HuH-7 (cell line): Measurements from ENCODE around the gene RCAN2.
"Not testable (repeated sequence)": the region's sequence is repeated elsewhere in the genome, so short reads cannot be mapped to it uniquely, and the experiment has no call there.

ENCODE experiments used
- DNase-seq: peaks from one replicate; pipeline ENCODE4 v3.0.0; 2011; ENCODE audit warnings: low spot score

RCAN2 gene

DNA sequence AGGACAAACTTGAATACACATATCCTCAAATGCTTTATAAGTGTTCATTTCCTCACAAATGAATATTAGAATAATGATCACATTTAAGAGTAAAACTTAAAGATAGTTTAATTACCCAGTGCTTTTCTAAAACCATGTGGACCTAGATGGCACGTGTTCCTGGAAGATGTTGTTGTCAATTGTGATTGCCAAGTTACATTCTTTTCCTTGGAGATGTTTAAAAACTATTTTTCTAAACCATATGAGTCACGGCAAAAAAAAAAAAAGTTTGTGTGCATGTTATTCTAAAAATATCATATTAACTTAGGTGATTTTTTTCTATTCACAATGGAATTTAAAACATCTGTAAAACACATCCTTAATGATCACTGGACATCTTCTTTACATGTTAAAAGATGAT, 51.1 kb downstream of the RCAN2 start:
- DNase-seq, result no peak

DNA sequence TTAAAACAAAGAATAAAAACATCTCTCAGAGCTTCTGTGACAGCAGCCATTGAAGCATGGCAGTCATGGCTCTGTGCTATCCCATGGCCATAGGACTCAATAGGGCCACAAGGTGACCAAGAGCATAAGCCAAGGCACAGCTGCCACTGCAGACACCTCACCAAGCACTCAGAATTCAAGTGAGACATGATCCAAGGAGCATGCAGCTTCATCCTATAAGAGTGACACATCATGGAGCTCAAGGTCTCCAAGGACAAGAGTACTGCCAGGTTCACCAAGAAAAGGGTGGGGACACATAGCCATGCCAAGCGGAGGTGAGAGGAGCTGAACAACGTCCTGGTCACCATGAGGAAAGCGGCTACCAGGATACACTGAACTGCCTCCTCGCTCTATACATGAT, 53.0 kb downstream of the RCAN2 start:
- no peak for DNase-seq

DNA sequence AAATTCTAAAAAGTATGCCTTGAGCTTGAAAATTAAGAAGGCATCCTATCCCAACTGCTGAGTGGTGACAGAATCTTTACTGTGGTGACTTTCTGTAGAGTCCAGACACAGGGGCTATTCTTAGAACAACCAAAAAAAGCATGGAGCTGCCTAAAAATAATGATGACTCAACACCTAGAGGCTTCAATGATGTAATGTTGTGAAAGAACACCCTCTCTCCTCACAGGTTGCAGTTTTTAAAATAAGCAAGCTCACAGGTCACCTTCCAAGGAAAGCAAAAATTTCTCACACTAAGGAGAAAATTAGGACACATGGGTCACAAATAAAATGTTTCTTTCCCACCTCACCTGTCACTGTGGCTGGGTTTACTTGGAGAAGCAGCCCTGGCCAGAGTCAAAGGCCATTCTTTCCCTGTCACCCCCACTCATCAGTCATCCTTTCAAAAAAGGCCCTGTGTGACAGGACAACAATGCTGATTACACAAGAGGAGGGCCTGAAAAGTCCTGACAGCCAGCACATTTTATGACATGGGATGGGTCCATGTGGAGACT, 53.5 kb downstream of the RCAN2 start:
- peak; percentile 28 for DNase-seq

DNA sequence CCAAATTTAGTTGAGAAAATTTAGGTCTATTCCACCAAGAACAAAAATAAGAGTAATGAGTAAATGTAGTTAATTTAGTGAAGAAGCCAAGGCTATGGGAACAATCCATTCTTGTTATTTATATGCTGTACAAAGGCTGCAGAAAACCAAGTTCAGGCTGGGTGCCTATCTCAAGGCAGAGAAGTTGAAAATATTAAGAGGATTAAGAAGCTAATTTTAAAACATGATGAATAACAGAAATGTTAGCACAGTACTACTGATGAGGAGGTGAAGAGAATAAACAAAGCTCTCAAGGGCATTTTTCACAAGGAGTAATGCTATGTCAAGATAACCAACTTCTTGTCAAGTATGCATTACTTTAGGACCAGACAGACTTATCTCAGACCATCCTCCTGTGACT, 68.6 kb downstream of the RCAN2 start:
- no peak for DNase-seq

DNA sequence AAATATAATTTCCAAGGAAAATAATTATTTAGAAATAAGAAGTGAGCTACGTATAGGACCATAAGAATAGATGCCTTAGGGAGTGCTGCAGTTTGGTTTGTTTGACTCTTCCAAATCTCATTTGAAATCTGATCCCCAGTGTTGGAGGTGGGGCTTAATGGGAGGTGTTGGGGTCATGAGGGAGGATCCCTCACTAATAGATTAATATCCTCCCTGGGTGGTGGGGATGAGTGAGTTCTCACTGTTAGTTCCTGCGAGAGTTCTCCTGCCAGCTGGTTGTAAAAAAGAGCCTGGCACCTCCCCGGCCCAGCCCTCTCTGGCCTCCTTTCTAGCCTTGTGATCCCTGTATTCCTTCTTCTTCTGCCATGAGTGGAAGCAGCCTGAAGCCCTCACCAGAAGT, 69.3 kb downstream of the RCAN2 start:
- no peak for DNase-seq

DNA sequence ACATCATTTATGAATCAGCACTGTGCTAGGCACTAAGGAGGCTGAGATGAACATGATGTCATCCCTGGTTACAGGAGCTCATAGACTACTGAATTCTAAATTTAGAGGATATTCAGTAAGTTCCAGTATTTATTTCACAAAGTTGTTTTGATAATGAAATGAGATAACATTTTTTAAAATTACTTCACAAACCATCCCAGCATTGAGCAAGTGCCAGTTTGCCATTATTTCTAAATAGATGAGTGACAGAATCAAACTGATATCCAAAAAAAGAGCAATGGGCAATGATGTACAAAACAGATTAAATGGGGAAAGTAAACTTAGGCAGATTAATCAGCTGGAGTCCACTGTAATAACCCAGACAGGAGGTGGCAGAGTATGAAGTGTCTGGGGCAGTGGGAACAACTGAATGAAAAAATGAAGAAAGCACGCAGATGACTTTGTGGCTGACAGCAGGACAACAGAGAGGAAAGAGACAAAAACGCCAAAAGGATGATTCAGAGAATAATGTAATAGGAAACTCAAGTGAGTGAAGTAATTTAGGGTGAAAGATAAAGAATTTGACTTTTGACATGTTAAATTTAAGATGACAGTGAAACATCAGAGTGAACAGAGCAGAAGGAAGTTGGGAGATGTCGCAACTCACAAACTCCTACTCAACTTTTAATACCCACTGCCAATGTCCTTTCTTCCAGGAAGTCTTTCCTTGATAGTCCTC, 70.2 kb downstream of the RCAN2 start:
- DNase-seq, result no peak

DNA sequence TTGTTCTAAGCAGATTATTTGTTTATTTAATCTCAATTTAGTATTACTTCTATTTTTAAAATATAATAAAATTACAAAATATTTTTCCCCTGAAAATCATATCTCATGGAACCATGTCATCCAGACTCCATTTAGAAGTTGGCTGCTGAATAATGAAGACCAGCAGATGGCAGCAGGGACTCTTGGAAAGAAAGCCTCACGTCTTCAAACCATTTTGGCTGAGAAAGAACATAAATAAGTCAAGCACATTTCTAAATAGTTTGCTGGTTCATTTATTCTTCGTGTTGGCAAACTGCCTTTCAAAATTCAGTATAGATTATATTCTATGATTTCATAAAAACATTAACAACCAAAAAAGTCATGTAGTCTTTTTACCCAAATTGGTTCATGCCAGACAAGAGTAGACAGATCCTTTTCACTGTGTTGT, 71.7 kb downstream of the RCAN2 start:
- DNase-seq, result peak; percentile 35

DNA sequence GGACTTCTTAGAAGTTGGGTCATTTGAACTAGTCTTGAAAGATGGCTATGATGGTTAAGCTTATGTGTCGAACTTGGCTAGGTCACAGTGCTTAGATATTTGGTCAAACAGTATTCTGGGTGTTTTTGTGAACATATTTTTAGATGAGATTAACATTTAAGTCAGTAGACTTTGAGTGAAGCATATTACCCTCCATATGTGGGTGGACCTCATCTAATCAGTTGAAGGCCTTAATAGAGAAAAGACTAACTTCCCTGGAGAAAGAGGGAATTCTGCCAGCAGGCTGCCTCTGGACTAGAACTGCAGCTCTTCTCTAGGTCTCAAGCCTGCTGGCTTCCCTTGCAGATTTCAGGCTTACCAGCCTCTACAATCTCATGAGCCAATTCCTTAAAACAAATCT, 76.9 kb downstream of the RCAN2 start:
- DNase-seq, result no peak

DNA sequence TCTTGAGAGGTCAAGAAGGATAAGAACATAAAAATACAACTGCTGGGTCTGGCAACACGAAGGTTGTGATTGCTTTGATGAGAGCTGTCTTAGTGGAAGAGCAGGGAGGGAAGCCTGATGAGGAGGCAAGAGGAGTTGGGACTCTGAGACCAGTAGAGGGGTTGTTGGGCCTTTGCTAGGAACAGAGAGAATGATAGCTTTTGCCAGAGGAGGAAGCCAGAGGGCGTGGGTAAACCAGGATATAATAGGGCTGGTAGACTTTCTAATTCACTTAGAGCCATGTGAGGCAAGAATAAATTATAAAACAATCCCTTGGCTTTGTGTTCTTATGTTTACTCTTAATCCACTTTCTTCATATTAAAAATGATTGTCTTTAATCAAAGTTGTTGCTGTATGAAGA, 78.6 kb downstream of the RCAN2 start:
- no peak for DNase-seq

DNA sequence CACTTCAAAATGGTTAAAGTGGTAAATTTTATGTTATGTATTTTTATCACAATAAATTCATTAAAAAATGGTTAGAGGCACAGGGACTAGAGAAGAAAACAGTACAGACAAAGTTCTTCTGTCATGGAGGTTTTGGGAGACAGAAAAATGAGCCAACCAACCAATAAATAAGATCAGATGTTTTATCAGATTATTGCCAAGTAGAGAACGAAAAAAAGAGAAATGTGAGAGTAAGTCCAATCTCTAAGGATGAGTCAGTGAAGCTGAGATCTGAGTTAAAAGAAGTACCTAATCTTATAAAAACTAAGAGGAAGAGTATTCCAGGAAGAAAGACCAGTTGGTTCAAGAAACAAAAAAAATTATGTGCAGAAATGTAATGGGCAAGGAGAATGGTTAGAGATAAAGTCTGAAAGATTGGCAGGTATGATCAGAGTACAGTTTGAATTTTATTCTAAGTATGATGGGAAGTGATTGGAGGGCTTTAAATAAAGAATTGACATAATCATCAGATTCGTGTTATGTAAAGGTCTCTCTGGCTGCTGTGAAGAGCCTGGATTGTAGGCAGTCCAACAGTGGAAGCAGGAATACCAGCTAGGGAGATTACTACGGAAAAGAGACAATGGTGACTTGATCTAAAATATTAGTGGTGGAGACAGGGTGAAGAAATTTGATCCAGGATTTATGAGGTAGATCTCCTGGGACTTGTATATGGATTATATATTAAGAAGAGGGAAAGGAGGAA, 79.6 kb downstream of the RCAN2 start:
- no peak for DNase-seq

DNA sequence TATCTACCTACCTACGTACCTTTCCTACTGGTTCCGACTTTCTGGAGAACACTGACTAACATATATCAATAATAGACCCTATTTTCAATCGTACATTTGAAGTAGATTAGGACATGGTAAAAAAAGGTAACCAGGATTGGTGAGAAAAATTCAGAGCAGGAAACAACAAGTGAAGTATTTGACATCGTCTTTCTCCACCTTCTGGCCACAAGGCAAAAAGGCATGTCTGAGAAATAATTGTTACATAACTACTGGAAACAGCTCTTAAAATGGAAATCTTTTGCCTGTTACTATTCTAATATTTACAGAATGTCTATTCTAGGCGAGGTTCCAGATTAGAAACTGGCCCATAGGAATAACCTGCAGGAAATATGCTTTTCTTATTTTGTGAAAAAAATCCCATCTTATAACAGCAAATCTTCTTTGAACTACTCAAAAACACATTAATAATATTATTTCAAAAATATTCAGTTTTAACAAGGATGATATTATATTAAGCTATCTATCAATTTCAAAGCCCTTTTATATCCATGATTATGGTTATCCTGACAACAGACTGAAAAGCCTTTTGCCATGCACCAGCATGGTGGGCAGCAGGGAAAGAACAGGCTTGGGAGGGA, 80.8 kb downstream of the RCAN2 start:
- DNase-seq, result peak; percentile 38

DNA sequence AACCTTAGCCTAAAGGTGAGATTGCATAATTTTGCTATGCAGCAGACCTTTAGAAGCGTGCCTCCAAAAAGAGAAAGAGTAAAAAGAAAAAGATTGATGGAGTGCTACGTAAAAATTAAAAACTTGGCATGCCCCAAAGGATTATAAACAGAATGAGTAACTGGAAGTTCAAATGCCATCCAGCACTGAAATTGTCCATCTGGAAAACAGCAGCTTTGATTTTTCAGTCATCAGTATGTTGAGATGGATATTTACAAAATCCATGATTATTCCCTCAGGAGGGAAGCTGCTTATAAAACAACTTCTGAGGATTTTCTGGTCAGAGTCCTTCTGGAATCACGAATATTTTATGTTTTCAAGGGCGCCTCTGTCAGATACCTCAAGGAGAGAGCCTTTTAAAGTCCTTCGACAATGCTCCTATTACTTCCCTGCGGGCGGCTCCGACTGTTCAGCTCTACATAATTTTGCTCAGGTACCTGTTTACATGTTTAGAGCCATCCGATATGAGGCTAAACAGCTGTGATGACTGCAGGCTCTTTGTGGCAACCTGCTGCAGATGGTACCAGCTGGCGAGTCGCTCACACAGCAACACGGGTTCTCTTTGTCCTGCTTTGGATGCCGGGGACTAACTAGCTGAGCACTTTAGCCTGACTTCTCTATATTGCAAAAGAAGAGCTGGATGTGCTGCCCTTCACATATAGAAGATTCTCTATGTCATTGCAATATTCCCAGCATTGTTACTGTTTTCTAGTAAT, 83.3 kb downstream of the RCAN2 start:
- DNase-seq, result no peak

DNA sequence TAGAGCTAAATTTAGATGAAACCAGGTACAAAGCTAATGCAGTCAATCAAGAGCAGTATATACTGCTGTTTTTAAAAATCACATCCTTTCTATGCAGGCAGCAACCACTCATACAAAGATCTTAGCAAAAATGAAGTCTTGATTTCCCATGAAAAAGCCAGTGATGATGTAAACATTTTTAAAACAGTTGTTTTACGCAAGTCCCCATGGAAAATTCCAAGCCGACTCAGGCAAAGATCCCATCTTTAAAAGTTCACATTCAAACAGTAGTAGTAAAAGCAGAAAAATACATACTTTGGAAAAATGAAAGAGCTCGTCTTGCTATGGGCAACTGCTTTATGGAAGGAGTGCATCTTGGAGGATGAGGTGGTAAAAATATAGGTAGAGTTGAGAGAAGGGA, 84.0 kb downstream of the RCAN2 start:
- no peak for DNase-seq

DNA sequence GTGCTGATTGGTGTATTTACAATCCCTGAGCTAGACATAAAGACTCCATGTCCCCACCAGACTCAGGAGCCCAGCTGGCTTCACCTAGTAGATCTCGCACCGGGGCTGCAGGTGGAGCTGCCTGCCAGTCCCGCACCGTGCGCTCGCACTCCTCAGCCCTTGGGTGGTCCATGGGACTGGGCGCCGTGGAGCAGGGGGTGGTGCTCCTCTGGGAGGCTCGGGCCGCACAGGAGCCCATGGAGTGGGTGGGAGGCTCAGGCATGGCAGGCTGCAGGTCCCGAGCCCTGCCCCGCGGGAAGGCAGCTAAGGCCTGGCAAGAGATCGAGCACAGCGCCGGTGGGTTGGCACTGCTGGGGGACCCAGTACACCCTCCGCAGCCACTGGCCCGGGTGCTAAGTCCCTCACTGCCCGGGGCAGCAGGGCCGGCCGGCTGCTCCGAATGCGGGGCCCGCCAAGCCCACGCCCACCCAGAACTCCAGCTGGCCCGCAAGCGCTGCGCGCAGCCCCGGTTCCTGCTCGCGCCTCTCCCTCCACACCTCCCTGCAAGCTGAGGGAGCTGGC, 85.5 kb downstream of the RCAN2 start:
- DNase-seq, result not testable (repeated sequence)

DNA sequence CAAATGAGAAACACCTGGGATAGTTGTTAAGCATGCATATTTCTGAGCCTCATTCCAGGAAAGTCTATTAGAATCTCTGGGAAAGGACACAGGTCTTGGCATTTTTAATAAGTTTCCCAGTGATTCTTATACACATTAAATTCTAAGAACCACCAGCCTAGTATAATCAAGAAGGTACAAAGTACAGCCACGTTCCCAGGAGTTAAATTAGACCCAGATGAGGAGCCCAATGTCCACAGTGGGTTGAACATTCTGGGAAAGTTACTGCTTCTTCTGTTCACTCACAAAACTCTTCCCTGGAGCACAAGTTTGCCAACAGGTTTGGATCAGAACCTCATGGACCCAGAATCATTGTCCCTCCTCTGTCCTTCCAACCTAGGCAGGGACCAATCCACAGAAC, 90.4 kb downstream of the RCAN2 start:
- no peak for DNase-seq

DNA sequence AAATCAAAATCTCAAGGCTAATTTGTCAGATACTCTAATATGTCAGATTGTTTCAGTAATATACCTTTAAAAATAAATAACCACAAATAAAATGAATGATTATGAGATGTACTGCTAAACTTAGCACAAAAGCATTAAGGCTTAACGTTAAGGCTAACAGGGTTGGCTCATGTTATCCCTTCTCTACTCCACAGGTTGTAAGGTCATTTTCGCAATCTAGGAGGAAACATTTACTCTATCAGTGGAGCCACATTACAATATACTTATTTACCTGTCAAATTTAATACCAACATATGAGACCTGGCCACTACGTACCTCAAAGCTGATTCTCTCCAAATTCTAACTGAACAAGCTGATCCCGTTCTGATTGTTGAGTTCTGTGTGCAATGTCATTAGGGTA, 95.7 kb downstream of the RCAN2 start:
- DNase-seq, result no peak

DNA sequence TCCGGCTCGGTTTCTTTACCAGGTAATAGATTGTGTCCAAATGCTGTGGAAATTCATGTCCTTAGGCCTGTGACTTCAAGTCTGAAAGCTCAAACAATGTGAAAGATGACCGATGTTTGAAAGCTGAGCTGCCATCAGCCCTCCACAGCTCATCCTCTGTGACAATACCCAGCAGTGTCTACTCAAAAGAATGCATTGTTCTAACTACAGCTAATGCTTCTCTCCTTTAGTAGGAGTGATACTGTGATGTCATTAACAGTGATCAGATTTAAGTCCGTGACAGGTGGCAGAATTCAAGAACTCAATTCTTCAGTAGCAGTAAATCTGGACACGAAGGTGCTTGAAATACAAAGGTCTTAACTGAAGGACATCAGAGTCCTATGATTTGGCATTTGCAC, 97.3 kb downstream of the RCAN2 start:
- DNase-seq, result no peak

DNA sequence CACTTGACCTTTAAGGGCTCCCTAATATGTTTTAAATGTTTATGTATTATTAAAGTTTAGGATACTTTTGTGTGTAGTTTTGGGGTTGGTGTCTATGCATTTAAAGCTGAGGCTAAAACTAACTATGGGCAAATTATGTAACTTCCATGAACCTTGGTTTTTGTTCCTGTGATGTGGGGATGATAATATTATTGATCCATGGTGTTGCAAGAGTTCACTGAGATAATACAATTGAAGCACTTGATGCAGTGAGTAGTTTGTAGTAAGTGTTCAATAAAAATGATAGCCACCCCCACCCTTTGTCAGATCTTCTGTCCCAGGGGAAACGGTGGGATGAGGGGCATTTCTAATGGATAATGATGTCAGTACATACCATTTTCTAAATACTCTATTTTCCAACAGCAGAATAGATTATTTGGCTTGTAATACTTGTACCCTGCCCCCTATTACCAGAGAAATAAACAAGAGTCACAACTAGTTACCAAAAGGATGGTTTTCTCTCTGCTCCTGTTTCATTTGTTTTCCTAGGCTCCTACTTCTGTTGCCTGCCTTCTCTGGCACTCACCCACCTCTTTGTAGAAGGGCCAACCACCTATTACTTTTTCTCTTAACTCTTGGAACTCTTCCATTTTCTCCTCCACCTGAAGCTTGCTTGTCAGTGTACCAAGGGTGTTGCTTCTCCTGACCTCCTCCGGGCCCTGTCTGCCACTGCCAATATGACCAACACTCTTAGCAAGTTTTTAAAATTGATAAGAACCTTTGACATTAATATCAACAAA, 97.9 kb downstream of the RCAN2 start:
- no peak for DNase-seq

DNA sequence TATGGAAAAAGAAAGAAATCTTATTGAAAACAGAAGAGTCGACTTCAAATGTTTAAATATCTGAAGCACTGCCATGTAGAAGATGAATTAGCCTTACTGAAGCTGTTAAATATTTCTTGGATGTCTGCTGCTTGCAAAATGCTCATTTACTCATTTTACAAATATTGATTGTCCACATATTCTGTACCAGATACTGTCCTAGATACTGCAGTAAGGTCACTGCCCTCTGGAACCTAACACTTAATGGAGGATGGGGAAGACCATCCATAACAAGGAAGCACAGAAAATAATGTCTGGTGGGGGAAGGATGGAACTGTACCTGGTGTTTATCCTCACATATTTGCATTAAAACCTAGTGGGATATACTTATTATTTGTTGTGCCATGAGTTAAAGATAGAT, 99.0 kb downstream of the RCAN2 start:
- no peak for DNase-seq

DNA sequence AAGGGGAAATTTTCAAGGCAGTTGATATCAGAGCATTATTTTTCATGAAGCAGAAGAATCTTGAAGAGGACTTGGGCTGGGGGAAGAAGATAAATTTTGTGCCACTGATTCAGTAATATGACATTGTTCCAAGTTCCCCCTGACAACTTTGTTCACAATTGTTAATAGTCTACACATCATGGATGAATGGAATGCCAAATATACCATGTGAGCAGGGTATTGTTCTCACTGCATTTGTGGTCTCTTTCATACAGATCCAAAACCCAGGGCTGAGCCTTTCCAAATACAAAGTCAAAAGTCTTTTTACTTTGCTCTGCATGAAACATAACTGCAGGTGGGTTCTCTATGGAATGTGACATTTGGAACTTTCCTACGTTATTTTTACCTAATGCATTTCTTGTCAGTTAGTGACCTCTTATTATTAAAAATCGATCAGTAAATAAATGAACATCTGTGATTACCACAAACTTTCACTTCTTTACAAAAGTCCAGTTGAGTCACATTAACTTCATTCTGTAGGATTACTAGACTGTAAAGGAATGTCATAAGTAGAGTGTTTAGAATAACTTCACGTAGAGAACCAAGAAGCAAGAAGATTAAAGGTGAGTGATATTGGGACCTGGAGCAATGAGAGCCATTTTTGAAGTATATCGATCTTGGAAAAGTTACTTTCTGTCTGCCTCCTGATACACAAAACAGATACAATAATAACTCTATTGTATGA, 100.9 kb downstream of the RCAN2 start:
- DNase-seq, result no peak

DNA sequence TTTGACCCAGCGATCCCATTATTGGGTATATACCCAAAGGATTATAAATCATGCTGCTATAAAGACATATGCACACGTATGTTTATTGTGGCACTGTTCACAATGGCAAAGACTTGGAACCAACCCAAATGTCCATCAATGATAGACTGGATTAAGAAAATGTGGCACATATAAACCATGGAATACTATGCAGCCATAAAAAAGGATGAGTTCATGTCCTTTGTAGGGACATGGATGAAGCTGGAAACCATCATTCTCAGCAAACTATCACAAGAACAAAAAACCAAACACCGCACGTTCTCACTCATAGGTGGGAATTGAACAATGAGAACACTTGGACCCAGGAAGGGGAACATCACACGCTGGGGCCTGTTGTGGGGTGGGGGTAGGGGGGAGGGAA, 103.5 kb downstream of the RCAN2 start:
- DNase-seq, result not testable (repeated sequence)
